EL (cell line): Measurements from ENCODE around the gene ARL16.

Experiments used
- DNase-seq: peaks from one replicate; pipeline ENCODE4 v3.0.0-alpha.2; 2016

ARL16 gene

DNA sequence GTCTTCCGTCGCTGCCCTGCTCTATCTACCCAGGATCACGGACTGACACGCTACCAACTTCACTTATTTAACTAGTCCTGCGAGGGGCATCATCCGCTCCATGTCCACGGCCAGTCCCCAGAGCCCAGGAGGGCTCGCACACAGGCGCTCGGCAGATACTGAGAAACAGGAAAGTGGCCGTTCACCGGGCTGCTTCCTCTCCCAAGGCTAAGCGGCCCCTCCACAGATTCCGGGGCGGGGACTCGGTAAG lies 17.6 kb downstream of the ARL16 start:
- DNase-seq = no peak

GRCh38 chr17:81665205-81666091 lies 18.1 kb downstream of the ARL16 start:
- peak; percentile 28 for DNase-seq

DNA sequence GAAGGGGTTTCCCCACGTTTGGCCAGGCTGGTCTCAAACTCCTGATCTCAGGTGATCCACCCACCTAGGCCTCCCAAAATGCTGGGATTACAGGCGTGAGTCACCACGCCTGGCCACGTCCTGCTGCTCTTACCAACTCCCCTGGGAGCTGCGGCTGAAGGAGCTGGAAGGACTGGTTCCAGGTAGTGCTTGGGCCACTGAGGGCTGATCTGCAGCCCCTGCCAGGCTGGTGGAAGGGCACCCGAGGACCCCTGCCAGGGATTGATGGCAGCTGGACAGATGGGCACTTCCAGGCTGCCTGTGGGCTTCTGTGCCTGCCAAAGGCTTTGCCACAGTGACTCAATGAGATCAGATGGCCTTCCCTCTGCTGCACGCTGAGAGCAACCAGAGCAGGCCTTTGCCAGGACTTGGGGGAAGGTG lies 19.5 kb downstream of the ARL16 start:
- no peak for DNase-seq

GRCh38 chr17:81662002-81662401 lies 21.6 kb downstream of the ARL16 start:
- DNase-seq = no peak

- no peak for DNase-seq
Measured at GRCh38 chr17:81660441-81660840, 23.2 kb downstream of the ARL16 start.

GRCh38 chr17:81659038-81659437 lies 24.6 kb downstream of the ARL16 start:
- DNase-seq = no peak

DNA sequence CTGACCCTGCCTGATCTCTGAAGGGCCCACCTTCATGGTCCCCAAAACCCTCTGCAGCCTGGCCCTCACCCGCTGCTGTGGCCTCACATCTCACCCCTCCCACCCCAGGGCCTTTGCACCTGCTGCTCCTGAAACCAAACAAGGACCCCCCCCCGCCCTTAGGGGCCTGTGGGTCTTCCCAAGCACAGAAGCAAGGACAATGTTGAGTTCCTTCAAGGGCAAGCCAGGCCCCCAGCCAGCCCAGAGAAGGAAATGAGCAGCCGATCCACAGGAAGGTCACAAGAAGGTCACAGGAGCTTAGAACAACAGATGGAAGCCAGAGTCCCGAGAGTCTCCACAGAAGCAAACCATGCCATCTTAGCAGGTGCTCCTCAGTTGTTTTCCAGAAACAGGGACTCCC lies 26.8 kb downstream of the ARL16 start:
- no peak for DNase-seq

GRCh38 chr17:81656118-81656743 lies 27.4 kb downstream of the ARL16 start, which contains the start of gene PDE6G:
Gene PDE6G, minus strand, starts transcription at chr17:81656542. Its CDS starts 3,237 bp downstream, at chr17:81653305.
- no peak for DNase-seq

- DNase-seq = no peak
Measured at GRCh38 chr17:81655378-81656117, 28.0 kb downstream of the ARL16 start.

DNA sequence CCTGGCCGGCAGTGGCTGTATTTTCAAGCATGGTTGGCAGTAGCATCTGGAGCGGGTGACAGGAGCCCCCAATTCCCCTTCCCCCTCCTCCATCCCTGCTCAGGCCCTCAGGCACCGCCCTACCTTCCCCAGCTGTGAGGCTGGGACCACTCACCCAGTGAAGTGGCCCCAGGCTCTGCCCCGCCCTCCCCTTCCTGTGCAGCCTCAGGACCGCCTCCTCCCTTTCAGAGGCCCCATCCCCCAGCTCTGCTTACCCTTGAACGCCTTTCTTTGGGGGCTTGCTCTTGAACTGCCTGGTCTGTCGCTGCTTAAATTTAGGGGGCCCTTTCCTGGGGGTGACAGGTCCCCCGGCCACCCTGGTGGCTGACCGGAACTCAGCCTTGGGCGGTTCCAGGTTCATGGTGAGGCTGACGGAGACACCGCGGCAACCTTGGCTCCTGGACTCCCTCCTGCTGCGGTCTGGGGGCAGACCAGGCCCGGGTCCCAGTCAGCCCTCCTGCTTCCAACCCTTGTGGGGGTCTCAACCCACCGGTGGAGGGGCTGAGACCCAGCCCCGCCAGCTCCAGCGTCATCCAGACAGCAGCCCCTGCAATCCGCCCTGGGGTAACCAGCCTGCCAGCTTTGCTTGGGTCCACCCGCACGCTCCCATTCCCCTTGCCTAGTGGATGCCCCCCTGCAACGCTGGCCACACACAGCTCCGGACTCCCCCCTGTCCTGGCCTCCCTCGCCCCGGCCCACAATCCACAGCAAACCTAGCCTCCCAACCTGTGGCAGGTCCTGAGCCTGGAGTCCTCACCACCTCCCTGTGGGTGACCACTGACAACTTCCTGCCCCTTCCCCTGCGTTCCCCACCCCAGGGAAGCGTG lies 30.5 kb downstream of the ARL16 start:
- DNase-seq = no peak

GRCh38 chr17:81651692-81652091 lies 31.9 kb downstream of the ARL16 start:
- peak; percentile 96 for DNase-seq

DNA sequence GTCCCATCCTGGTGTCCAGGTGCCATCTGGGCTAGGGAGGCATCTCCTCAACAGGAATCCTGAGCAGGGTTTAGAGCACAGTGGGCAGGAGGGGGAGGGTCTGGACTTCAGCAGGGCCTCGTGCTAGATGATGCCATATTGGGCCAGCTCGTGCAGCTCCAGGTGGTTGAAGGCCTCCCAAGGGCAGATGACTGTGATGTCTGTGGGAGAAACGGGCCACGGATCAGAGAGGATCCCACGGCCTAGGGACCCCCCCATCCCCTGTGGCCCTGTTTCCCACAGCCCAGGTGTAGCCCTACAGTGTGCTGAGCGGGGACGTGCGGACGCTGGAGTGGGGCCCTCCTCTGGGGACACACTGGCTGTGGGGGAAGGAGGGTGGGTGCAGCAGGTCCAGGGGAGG lies 32.6 kb downstream of the ARL16 start:
- no peak for DNase-seq

DNA sequence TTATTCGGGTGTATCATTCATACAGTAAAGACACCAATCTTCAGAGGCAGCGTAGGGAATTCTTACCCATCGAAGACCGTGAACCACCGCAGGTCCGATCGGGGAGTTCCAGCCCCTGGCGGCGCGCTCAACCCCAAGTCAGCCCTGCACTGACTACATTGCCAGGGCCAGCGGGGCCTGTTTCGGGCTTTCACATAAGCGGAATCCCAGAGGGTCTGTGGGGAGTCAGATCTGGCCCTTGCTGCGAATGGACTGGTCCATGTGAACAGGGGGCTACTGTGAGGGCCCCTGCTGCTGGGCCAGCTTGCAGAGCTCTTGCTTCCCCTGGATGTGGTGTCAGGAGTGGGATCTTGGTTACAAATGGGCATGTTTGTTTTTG lies 34.9 kb downstream of the ARL16 start:
- DNase-seq = no peak

DNA sequence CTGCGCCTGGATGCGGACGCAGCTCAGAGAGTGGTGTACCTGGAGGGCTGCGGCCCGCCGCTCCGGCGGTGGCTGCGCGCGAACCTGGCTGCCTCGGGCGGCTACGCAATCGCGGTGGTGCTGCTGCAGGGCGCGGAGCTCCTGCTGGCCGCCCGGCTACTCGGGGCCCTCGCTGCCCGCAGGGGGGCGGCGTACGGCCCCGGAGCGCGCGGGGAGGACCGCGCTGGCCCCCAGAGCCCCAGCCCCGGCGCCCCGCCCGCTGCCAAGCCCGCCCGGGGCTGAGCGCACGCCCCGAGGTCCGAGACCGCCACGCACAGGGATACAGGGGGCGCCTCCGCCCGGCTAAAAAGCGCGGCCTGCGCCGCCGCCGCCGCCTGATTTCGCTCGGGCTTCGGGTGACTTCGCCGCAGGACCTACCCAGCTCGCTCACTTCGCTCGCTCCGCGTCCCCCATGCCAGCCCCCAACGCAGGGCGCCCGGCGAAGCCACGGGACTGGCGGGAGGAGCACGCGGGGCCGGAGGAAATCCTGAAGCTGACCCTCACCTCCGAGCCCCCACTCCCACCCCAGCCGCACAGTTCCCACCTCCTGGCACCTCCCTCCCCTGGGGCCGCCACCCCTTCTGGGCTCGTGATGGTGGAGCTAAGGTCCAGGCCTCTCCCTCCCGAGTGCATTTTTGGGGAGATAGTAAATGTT lies 35.4 kb downstream of the ARL16 start:
- no peak for DNase-seq

DNA sequence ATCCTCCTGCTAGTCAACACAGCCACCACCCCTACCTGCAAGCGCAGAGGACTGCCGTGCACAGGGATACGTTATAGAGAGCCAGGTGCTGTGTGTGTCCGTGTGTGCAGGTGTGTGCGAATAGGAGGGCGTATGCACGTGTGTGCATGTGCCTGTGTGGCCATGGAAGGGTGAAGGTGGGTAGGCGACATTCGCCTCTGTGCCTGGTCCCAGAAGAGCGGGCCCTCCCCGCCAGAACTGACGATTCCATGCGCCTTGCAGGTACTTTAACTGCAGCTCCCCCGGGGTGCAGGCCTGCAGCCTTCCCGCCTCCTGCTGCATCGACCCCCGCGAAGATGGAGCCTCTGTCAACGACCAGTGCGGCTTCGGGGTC lies 36.0 kb downstream of the ARL16 start:
- DNase-seq = no peak

DNA sequence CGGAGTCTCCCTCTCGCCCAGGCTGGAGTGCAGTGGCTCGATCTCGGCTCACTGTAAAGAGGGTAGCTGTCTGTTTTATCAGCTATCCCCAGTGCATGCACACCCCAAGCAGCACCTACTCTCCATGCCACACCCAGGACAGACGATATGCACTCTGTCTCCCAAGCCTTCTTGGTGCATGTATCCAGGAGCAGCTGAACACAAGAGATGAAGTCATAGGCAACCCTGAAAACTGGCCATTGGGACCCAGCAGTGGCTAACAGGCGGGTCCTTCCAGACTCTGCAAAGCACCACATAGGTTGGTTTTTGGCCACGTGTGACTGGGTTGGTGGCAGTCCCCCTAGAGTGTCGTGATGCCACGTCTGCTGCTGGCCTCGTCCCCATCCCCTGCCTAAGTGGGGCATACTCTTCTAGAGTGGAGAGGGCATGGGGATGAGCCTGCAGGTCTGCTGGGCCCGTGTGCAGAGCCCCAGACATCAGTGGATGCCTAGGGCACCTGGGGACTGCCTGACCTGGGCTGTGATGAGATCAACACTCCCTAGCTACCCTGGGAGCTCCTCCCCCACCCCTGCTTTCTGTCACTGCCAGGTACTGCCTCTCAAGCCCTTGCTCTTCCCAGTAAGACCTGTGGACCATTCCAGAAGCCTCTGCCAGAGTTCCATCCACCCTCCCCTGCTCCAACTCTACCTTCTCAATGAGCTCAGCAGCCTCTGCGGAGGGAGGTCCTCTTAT lies 36.6 kb downstream of the ARL16 start:
- DNase-seq = no peak

GRCh38 chr17:81644976-81645952 lies 38.3 kb downstream of the ARL16 start:
- no peak for DNase-seq

DNA sequence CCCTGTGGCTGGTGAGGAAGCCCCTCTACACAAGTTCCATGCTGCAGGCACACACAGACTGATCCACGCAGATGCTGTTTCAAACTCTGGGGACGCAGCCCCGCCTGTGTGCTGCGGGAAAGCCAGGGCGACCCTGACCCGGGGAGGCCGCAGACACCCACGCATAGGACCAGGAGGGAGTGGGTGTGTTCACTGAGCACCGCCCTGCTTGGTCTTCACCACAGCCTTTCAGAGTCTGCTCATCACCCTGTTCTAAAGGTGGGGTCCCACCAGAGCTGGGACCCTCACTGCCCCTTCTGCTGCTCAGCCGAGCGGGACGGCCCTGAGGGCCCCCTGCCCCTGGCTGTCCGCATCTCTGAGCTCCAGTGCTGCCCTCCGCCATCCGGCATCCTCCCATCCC lies 39.1 kb downstream of the ARL16 start:
- DNase-seq = no peak

GRCh38 chr17:81641825-81642489 lies 41.6 kb downstream of the ARL16 start:
- DNase-seq = peak; percentile 83

GRCh38 chr17:81640011-81640410 lies 43.6 kb downstream of the ARL16 start:
- DNase-seq = no peak
